Measurements from ENCODE around the gene LARGE1. TPM values are rescaled to one million over a fixed set of nuclear protein-coding genes. Genes with fewer than 3 reads are reported as not detected.

LARGE1 gene
- total RNA-seq, 1 experiment from 2014 or later, result 30.7 TPM

- H3K4me3 ChIP-seq (ENCODE audit: insufficient read depth, low read depth, low read length), result no peak overlapping the region
- no peaks in the 10 kb centered on the region for H3K27me3 ChIP-seq (ENCODE audit: control insufficient read depth, insufficient read depth, low read length)
- DNase-seq, result no peak
- no peaks in the 10 kb centered on the region for H3K36me3 ChIP-seq (replicated peaks; ENCODE audit: control insufficient read depth, insufficient read depth, low read length)
Measured at GRCh38 chr22:33459137-33459536, 461.1 kb downstream of the LARGE1 start.

- DNase-seq, result no peak
Measured at GRCh38 chr22:33456511-33456910, 463.8 kb downstream of the LARGE1 start.

GRCh38 chr22:33455036-33455435 is 465.2 kb downstream of the LARGE1 start:
- Histone ChIP-seq H3K27me3 (ENCODE audit: control insufficient read depth, insufficient read depth, low read length) (no peaks in the 10 kb centered on the region), H3K36me3 (replicated peaks; ENCODE audit: control insufficient read depth, insufficient read depth, low read length) (no peaks in the 10 kb centered on the region), H3K4me3 (ENCODE audit: insufficient read depth, low read depth, low read length) (no peak overlapping the region)
- no peak for DNase-seq

More at GRCh38 chr22:33456511-33456910, 463.8 kb downstream of the LARGE1 start:
- Histone ChIP-seq H3K27me3 (ENCODE audit: control insufficient read depth, insufficient read depth, low read length) (no peaks in the 10 kb centered on the region), H3K4me3 (ENCODE audit: insufficient read depth, low read depth, low read length) (no peak overlapping the region), H3K36me3 (replicated peaks; ENCODE audit: control insufficient read depth, insufficient read depth, low read length) (no peaks in the 10 kb centered on the region)

- DNase-seq, result no peak
- no peaks in the 10 kb centered on the region for H3K36me3 ChIP-seq (replicated peaks; ENCODE audit: control insufficient read depth, insufficient read depth, low read length)
- no peaks in the 10 kb centered on the region for H3K27me3 ChIP-seq (ENCODE audit: control insufficient read depth, insufficient read depth, low read length)
- H3K4me3 ChIP-seq (ENCODE audit: insufficient read depth, low read depth, low read length), result no peak overlapping the region
Measured at GRCh38 chr22:33451866-33452469, 468.3 kb downstream of the LARGE1 start.

- Histone ChIP-seq H3K36me3 (replicated peaks; ENCODE audit: control insufficient read depth, insufficient read depth, low read length) (no peaks in the 10 kb centered on the region), H3K4me3 (ENCODE audit: insufficient read depth, low read depth, low read length) (no peak overlapping the region), H3K27me3 (ENCODE audit: control insufficient read depth, insufficient read depth, low read length) (no peaks in the 10 kb centered on the region)
- DNase-seq, result no peak
Measured at GRCh38 chr22:33450756-33451155, 469.5 kb downstream of the LARGE1 start.

GRCh38 chr22:33447733-33448132 is 472.5 kb downstream of the LARGE1 start:
- H3K27me3 ChIP-seq (ENCODE audit: control insufficient read depth, insufficient read depth, low read length), result no peaks in the 10 kb centered on the region
- no peak for DNase-seq
- no peak overlapping the region for H3K4me3 ChIP-seq (ENCODE audit: insufficient read depth, low read depth, low read length)
- no peaks in the 10 kb centered on the region for H3K36me3 ChIP-seq (replicated peaks; ENCODE audit: control insufficient read depth, insufficient read depth, low read length)

GRCh38 chr22:33443683-33444082 is 476.6 kb downstream of the LARGE1 start:
- H3K27me3 ChIP-seq (ENCODE audit: control insufficient read depth, insufficient read depth, low read length), result no peaks in the 10 kb centered on the region
- DNase-seq, result no peak
- no peaks in the 10 kb centered on the region for H3K36me3 ChIP-seq (replicated peaks; ENCODE audit: control insufficient read depth, insufficient read depth, low read length)
- H3K4me3 ChIP-seq (ENCODE audit: insufficient read depth, low read depth, low read length), result no peak overlapping the region

GRCh38 chr22:33440756-33441155 is 479.5 kb downstream of the LARGE1 start:
- no peaks in the 10 kb centered on the region for H3K27me3 ChIP-seq (ENCODE audit: control insufficient read depth, insufficient read depth, low read length)
- no peak overlapping the region for H3K4me3 ChIP-seq (ENCODE audit: insufficient read depth, low read depth, low read length)
- no peaks in the 10 kb centered on the region for H3K36me3 ChIP-seq (replicated peaks; ENCODE audit: control insufficient read depth, insufficient read depth, low read length)
- no peak for DNase-seq

- Histone ChIP-seq H3K4me3 (ENCODE audit: insufficient read depth, low read depth, low read length) (no peak overlapping the region), H3K27me3 (ENCODE audit: control insufficient read depth, insufficient read depth, low read length) (no peaks in the 10 kb centered on the region), H3K36me3 (replicated peaks; ENCODE audit: control insufficient read depth, insufficient read depth, low read length) (no peaks in the 10 kb centered on the region)
- DNase-seq, result no peak
Measured at GRCh38 chr22:33438273-33438672, 482.0 kb downstream of the LARGE1 start.

GRCh38 chr22:33431300-33431699 is 489.0 kb downstream of the LARGE1 start:
- no peak for DNase-seq
- H3K4me3 ChIP-seq (ENCODE audit: insufficient read depth, low read depth, low read length), result no peak overlapping the region
- H3K27me3 ChIP-seq (ENCODE audit: control insufficient read depth, insufficient read depth, low read length), result no peaks in the 10 kb centered on the region
- no peaks in the 10 kb centered on the region; the same call in 1 of the 2 replicates for H3K36me3 ChIP-seq (replicated peaks; ENCODE audit: control insufficient read depth, insufficient read depth, low read length)

GRCh38 chr22:33429281-33429680 is 491.0 kb downstream of the LARGE1 start:
- no peaks in the 10 kb centered on the region for H3K27me3 ChIP-seq (ENCODE audit: control insufficient read depth, insufficient read depth, low read length)
- no peak for DNase-seq
- no peaks in the 10 kb centered on the region; the same call in 1 of the 2 replicates for H3K36me3 ChIP-seq (replicated peaks; ENCODE audit: control insufficient read depth, insufficient read depth, low read length)
- H3K4me3 ChIP-seq (ENCODE audit: insufficient read depth, low read depth, low read length), result no peak overlapping the region

GRCh38 chr22:33427461-33427860 is 492.8 kb downstream of the LARGE1 start:
- H3K27me3 ChIP-seq (ENCODE audit: control insufficient read depth, insufficient read depth, low read length), result no peaks in the 10 kb centered on the region
- DNase-seq, result no peak
- no peaks in the 10 kb centered on the region; the same call in 1 of the 2 replicates for H3K36me3 ChIP-seq (replicated peaks; ENCODE audit: control insufficient read depth, insufficient read depth, low read length)
- H3K4me3 ChIP-seq (ENCODE audit: insufficient read depth, low read depth, low read length), result no peak overlapping the region

GRCh38 chr22:33426451-33426850 is 493.8 kb downstream of the LARGE1 start:
- DNase-seq, result no peak
- Histone ChIP-seq H3K4me3 (ENCODE audit: insufficient read depth, low read depth, low read length) (no peak overlapping the region), H3K27me3 (ENCODE audit: control insufficient read depth, insufficient read depth, low read length) (no peaks in the 10 kb centered on the region), H3K36me3 (replicated peaks; ENCODE audit: control insufficient read depth, insufficient read depth, low read length) (no peaks in the 10 kb centered on the region; the same call in 1 of the 2 replicates)

- no peak for DNase-seq
- H3K4me3 ChIP-seq (ENCODE audit: insufficient read depth, low read depth, low read length), result no peak overlapping the region
- H3K36me3 ChIP-seq (replicated peaks; ENCODE audit: control insufficient read depth, insufficient read depth, low read length), result no peaks in the 10 kb centered on the region
- H3K27me3 ChIP-seq (ENCODE audit: control insufficient read depth, insufficient read depth, low read length), result no peaks in the 10 kb centered on the region
Measured at GRCh38 chr22:33421859-33422258, 498.4 kb downstream of the LARGE1 start.

GRCh38 chr22:33418484-33418883 is 501.8 kb downstream of the LARGE1 start:
- Histone ChIP-seq H3K36me3 (replicated peaks; ENCODE audit: control insufficient read depth, insufficient read depth, low read length) (no peaks in the 10 kb centered on the region), H3K4me3 (ENCODE audit: insufficient read depth, low read depth, low read length) (no peak overlapping the region), H3K27me3 (ENCODE audit: control insufficient read depth, insufficient read depth, low read length) (no peaks in the 10 kb centered on the region)
- no peak for DNase-seq

- Histone ChIP-seq H3K27me3 (ENCODE audit: control insufficient read depth, insufficient read depth, low read length) (no peaks in the 10 kb centered on the region), H3K36me3 (replicated peaks; ENCODE audit: control insufficient read depth, insufficient read depth, low read length) (no peaks in the 10 kb centered on the region), H3K4me3 (ENCODE audit: insufficient read depth, low read depth, low read length) (no peak overlapping the region)
- DNase-seq, result no peak
Measured at GRCh38 chr22:33415401-33415800, 504.9 kb downstream of the LARGE1 start.

Data from H7 (cell line).